ENCODE results near the gene HEATR9.
"Not testable (repeated sequence)": the region's sequence is repeated elsewhere in the genome, so short reads cannot be mapped to it uniquely, and the experiment has no call there.

The HEATR9 gene

DNA sequence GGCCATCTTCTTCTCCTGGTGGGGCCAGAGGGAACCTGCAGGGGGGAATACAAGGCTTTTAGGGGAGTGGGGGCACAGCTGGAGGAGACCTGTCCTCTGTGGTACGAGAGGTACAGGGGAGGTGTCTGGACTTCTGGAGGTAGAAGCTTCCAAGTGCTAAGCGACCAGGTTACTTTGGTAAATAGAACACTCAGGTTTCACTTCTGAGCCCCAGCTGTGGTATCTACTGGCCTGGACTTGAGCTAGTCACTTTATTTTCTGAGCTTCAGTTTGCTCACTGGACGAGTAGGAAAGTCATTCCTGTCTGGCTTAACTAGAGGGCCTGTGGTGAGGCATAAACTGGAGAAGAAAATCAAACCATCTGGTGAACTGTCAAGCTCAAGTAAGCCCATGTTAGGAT lies at the start of gene HEATR9:
Gene HEATR9 (minus strand): TSS at position 155 of the 400 bp plus-strand sequence. CDS start 149 bp downstream, at position 6.
- no peak for DNase-seq

GRCh38 chr17:35917519-35918213 lies 49.0 kb upstream of the HEATR9 start:
- DNase-seq: no peak

GRCh38 chr17:35915153-35915964 lies 46.7 kb upstream of the HEATR9 start:
- DNase-seq: no peak

GRCh38 chr17:35914354-35914753 lies 45.7 kb upstream of the HEATR9 start:
- no peak for DNase-seq

GRCh38 chr17:35913609-35914008 lies 44.9 kb upstream of the HEATR9 start:
- DNase-seq: no peak

- no peak for DNase-seq
These were observed 44.3 kb upstream of the HEATR9 start for GRCh38 chr17:35912942-35913341.

GRCh38 chr17:35912339-35912912 lies 43.7 kb upstream of the HEATR9 start:
- no peak for DNase-seq

DNA sequence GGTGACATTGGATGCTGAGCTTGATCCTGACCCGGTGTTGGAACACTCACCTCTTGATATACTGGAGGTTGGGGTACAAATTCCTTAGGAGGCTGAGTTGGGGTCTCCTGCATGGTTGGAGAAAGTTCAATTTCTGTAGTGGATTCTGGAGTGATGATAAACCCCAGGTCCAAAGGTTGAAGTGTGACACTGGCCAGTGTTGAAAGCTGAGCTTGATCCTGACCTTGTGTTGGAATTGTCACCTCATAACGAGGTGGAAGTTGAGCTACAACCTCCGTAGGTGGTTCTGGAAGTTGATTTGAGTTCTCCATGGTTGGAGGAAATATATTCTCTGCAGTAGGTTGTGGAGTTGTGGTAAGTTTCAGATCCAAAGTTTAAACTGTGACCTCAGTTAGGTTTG lies 40.7 kb upstream of the HEATR9 start:
- DNase-seq: no peak

DNA sequence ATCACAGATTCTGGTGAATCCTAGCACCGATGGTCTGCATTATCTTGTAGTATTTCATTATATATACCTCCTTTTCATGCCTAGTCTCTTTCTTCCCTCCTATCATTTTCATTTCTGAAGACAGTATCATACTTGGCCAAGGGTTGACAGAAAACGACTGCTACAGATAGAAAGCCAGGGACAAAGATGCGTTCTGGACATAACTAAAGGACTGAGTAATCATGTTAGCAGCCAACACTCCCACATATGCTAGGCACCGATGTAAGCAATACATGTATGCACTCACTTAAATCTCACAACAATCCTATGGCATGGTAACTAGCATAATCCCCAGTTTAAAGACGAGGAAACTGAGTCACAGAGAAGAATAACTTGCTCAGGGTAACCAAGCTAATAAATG lies 39.0 kb upstream of the HEATR9 start:
- no peak for DNase-seq

DNA sequence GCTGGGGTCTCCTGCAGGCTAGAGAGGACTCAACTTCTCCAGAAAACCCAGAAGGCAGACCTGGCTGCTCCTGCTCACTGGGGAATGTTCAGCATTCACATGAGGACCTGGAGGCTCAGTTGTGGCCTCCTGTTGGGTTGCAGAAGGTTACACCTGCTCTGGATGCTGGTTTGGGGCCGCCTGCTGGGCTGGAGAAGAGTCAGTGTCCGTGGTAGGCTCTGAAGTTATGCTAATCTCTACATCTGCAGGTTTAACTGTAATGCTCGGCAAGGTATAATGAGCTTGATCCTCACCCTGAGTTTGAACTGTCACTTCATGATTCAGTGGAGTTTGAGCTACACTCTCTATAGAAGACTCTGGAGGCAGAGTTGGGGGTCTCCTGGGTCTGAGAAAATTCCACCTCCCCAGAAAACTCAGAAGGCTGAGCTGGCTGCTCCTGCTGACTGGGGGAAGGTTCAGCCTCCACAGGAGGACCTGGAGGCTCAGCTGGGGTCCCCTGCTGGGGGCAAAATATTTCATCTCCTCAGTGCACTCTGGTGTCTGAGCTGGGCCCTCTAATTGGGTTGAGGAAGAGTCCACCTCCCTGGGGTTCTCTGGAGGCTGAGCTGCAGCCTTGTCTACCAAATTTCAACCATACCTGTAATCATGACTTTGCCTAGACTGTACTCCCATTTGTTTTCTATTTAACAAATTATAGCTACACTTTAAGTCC lies 38.4 kb upstream of the HEATR9 start:
- DNase-seq: peak; percentile 22

DNA sequence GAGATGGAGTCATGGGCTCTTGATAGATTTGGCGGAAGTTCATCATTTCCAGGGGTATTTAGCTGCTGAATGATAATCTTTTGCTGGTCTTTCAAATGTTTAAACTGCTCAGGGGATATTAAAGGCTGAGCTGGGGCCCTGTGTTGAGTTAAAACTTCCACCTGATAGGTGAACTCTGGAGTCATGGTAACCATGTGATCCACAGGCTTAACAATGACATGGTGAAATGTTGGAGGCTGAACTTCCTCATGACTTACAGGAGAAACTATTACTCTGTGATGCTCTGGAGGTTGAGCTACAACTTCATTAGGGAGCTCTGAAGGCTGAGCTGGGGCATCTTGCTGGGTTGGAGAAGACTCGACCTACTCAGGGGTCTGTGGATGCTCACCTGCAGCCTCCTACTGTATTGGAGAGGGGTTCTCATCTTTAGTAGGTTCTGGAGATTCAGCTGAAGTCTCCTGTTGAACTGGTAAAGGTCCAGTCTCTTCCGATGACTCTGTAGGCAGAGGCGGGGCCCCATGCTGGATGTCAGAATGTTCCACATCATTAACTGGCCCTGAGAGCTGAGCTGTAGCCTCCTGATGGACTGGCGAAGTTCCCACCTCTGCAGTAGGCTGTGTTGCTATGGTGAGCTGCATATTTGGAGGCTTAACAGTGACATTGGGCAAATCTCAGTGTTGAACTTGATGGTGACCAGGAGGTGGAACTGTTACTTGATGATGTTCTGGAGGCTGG lies 37.7 kb upstream of the HEATR9 start:
- DNase-seq: no peak

DNA sequence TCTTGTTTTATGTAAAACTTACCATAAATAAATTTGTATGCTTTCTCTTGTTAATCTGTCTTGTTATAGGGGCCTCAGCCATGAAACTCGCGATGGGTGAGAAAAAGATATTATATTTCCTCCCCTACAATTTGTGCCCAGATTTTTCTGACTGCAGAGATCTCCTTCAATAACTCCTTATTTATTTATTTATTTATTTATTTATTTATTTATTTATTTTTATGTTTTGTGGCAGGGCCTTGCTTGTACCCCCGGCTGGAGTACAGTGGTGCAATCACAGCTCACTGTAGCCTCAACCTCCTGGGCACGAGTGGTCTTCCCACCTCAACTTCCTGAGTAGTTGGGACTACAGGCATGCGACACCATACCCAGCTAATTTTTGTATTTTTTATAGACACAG lies 34.8 kb upstream of the HEATR9 start:
- DNase-seq: no peak

- DNase-seq: no peak
These were observed 33.0 kb upstream of the HEATR9 start for GRCh38 chr17:35901631-35902175.

GRCh38 chr17:35900708-35901480 lies 32.2 kb upstream of the HEATR9 start:
- peak; percentile 42 for DNase-seq

DNA sequence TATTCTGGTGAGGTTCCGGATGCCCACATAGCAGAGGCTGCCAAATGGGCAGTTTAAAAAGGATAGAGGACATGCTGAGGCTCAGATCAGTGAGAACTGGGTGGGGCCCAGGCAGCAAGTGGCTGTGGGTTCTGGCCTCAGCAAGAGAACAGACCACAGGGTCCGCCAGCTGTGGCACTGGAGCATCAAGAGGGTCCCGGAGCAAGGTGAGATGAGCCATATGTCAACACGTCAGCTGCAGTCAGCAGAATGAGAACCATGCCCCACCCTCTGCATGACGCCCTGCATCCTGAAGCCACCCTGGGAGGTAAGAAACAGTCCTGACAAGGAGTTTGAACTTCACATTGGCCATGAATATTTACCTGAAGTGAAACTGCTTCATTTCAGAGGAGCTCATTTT lies 31.6 kb upstream of the HEATR9 start:
- peak; percentile 33 for DNase-seq

- DNase-seq: peak; percentile 46
These were observed 29.8 kb upstream of the HEATR9 start for GRCh38 chr17:35898283-35899070.

DNA sequence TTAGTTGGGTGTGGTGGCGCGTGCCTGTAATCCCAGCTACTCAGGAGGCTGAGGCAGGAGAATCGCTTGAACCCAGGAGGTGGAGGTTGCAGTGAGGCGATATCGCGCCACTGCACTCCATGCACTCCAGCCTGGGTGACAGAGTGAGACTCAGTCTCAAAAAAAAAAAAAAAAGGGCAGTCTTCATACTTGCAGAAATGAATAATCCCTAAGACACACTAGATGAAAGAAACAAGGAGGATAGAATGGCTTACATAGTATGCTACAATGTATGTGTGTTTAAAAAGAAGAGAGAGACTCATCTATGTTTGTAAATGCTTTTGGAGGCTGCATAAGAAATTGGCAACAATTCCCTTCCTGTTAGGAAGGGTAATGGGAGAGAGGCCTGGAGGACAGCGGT lies 29.1 kb upstream of the HEATR9 start:
- not testable (repeated sequence) for DNase-seq

GRCh38 chr17:35895636-35896587 lies 27.2 kb upstream of the HEATR9 start:
- DNase-seq: peak; percentile 63

- DNase-seq: no peak
These were observed 25.5 kb upstream of the HEATR9 start for GRCh38 chr17:35894206-35894605.
